IMR-90 (cell line): ENCODE results near the gene PDK4. TPM values are rescaled to one million over a fixed set of nuclear protein-coding genes. Genes with fewer than 3 reads are reported as not detected.

Experiments
- ATAC-seq: fragments of 200-7000 bp; cut with Tn5 transposase; 2 replicates; pipeline ENCODE4 v1.9.1; 2020; ENCODE audit warnings: low read depth, mild to moderate bottlenecking, moderate library complexity
- BruUV-seq: library from RNA; stranded (reverse); fragments of 400-500 nt; replicated peaks from 2 replicates; lab custom pipeline; 2021; lab: Mats Ljungman, UMichigan
- CTCF ChIA-PET: fragments of 300-600 bp; formaldehyde crosslinking; extraction: SDS; loops from one replicate; lab custom pipeline; 2021; ENCODE audit warnings: antibody characterized with exemption; lab: Yijun Ruan, JAX
- POLR2A ChIA-PET: fragments of 300-600 bp; sonication (Branson Sonifier 250); formaldehyde crosslinking; loops from one replicate; lab custom pipeline; 2022; ENCODE audit warnings: antibody characterized with exemption; ENCODE audit not compliant: unreplicated experiment; lab: Charles Lee
- DNase-seq: peaks from one replicate; pipeline ENCODE4 v3.0.0; 2013
- H2AFZ ChIP-seq: replicated peaks from 2 replicates; pipeline ENCODE3; 2013; ENCODE audit warnings: low read length, mild to moderate bottlenecking; ENCODE audit not compliant: poor library complexity
- H2AK5ac ChIP-seq: 2 replicates; pipeline ENCODE4 v1.6.1; 2013; ENCODE audit warnings: low read depth, low read length, inconsistent platforms
- H2AK9ac ChIP-seq: replicated peaks from 2 replicates; pipeline ENCODE3; 2013; ENCODE audit warnings: mild to moderate bottlenecking, low read depth, low read length, moderate library complexity; ENCODE audit not compliant: poor library complexity
- H2BK120ac ChIP-seq: 2 replicates; pipeline ENCODE4 v1.6.1; 2013; ENCODE audit warnings: low read depth, low read length, inconsistent platforms
- H2BK15ac ChIP-seq: 3 replicates; pipeline ENCODE4 v1.6.1; 2013; ENCODE audit warnings: low read depth, low read length, inconsistent platforms
- H2BK20ac ChIP-seq: 2 replicates; pipeline ENCODE4 v1.6.1; 2013; ENCODE audit warnings: low read depth, mild to moderate bottlenecking, inconsistent platforms, low read length, moderate library complexity
- H2BK5ac ChIP-seq: 2 replicates; pipeline ENCODE4 v1.6.1; 2013; ENCODE audit warnings: mild to moderate bottlenecking, low read depth, low read length, inconsistent platforms; ENCODE audit not compliant: poor library complexity, severe bottlenecking
- H3K14ac ChIP-seq: replicated peaks from 2 replicates; pipeline ENCODE4 v1.6.1; 2013; ENCODE audit warnings: low read depth, low read length, inconsistent platforms
- H3K18ac ChIP-seq: 2 replicates; pipeline ENCODE4 v1.6.1; 2013; ENCODE audit warnings: low read depth, low read length, control low read depth
- H3K23ac ChIP-seq: 2 replicates; pipeline ENCODE4 v1.6.1; 2013; ENCODE audit warnings: low read depth, low read length, inconsistent platforms
- H3K27ac ChIP-seq: 2 replicates; pipeline ENCODE4 v1.5.1; 2013; ENCODE audit warnings: mild to moderate bottlenecking, control low read depth, low read length; ENCODE audit not compliant: insufficient read depth
- H3K27me3 ChIP-seq: 2 replicates; pipeline ENCODE4 v1.6.1; 2013; ENCODE audit warnings: low read length; ENCODE audit not compliant: control insufficient read depth, insufficient read depth
- H3K36me3 ChIP-seq: 2 replicates; pipeline ENCODE4 v1.6.1; 2013; ENCODE audit warnings: low read length, mixed read lengths; ENCODE audit not compliant: control insufficient read depth, insufficient read depth
- H3K4ac ChIP-seq: 2 replicates; pipeline ENCODE4 v1.6.1; 2013; ENCODE audit warnings: low read depth, low read length, inconsistent platforms
- H3K4me1 ChIP-seq: 2 replicates; pipeline ENCODE4 v1.6.1; 2013; ENCODE audit warnings: low read length, mixed read lengths; ENCODE audit not compliant: control insufficient read depth, insufficient read depth
- H3K4me2 ChIP-seq: 2 replicates; pipeline ENCODE4 v1.6.1; 2013; ENCODE audit warnings: low read depth, mild to moderate bottlenecking, control low read depth, low read length, moderate library complexity
- H3K4me3 ChIP-seq: 2 replicates; pipeline ENCODE4 v1.5.1; 2013; ENCODE audit warnings: low read depth, mild to moderate bottlenecking, control low read depth, low read length, moderate library complexity; ENCODE audit not compliant: insufficient read depth
- H3K56ac ChIP-seq: 2 replicates; pipeline ENCODE4 v1.6.1; 2013; ENCODE audit warnings: low read length, inconsistent platforms; ENCODE audit not compliant: insufficient read depth; ENCODE audit errors: extremely low read depth
- H3K79me1 ChIP-seq, 2 experiments: 2 replicates each; pipeline ENCODE4 v1.6.1; 2013; ENCODE audit warnings: low read length in 2 of 2, inconsistent platforms in 1 of 2, low read depth in 1 of 2
- H3K9ac ChIP-seq: 2 replicates; pipeline ENCODE4 v1.6.1; 2013; ENCODE audit warnings: low read depth, low read length, control low read depth
- H3K9me1 ChIP-seq: 2 replicates; pipeline ENCODE4 v1.6.1; 2013; ENCODE audit warnings: low read length, inconsistent platforms; ENCODE audit not compliant: insufficient read depth
- H3K9me3 ChIP-seq: 2 replicates; pipeline ENCODE4 v1.6.1; 2013; ENCODE audit warnings: low read length; ENCODE audit not compliant: control insufficient read depth, insufficient read depth
- H4K20me1 ChIP-seq: 2 replicates; pipeline ENCODE4 v1.6.1; 2013; ENCODE audit warnings: low read length, inconsistent platforms; ENCODE audit not compliant: insufficient read depth
- H4K5ac ChIP-seq: 2 replicates; pipeline ENCODE4 v1.6.1; 2013; ENCODE audit warnings: mild to moderate bottlenecking, low read depth, low read length, control low read depth
- H4K8ac ChIP-seq, 2 experiments: 2 replicates each; pipeline ENCODE4 v1.6.1; 2013; ENCODE audit warnings: low read depth in 2 of 2, low read length in 2 of 2, control low read depth in 1 of 2, inconsistent platforms in 1 of 2
- H4K91ac ChIP-seq: 2 replicates; pipeline ENCODE4 v1.6.1; 2013; ENCODE audit warnings: low read depth, low read length, inconsistent platforms; ENCODE audit not compliant: insufficient read depth
- BHLHE40 ChIP-seq: fragments of 150-350 bp; IDR thresholded peaks from 2 replicates; pipeline ENCODE4 v1.6.1; 2016; ENCODE audit warnings: mild to moderate bottlenecking, low read depth, low read length
- CEBPB ChIP-seq: IDR thresholded peaks from 2 replicates; pipeline ENCODE4 v1.6.1; 2012; ENCODE audit warnings: low read depth, low read length, improper control_type of control experiment
- CHD1 ChIP-seq: IDR thresholded peaks from 2 replicates; pipeline ENCODE4 v1.6.1; 2012; ENCODE audit warnings: low read depth, low read length, improper control_type of control experiment
- CTCF ChIP-seq: conservative IDR thresholded peaks from 2 replicates; pipeline ENCODE4 v1.5.1; 2012; ENCODE audit warnings: mild to moderate bottlenecking, low read depth, low read length, improper control_type of control experiment
- FOS ChIP-seq: fragments of 150-350 bp; IDR thresholded peaks from 2 replicates; pipeline ENCODE4 v1.6.1; 2016; ENCODE audit warnings: low read depth, low read length
- MAFK ChIP-seq: IDR thresholded peaks from 2 replicates; pipeline ENCODE4 v1.6.1; 2012; ENCODE audit warnings: low read depth, low read length, improper control_type of control experiment
- MAZ ChIP-seq: IDR thresholded peaks from 2 replicates; pipeline ENCODE4 v1.6.1; 2012; ENCODE audit warnings: low read depth, mild to moderate bottlenecking, low read length, improper control_type of control experiment, moderate library complexity, borderline replicate concordance
- MXI1 ChIP-seq: IDR thresholded peaks from 2 replicates; pipeline ENCODE4 v1.6.1; 2012; ENCODE audit warnings: low read depth, mild to moderate bottlenecking, low read length, moderate library complexity, borderline replicate concordance
- NFE2L2 ChIP-seq: fragments of 150-350 bp; IDR thresholded peaks from 2 replicates; pipeline ENCODE4 v1.6.1; 2016; ENCODE audit warnings: low read depth, mild to moderate bottlenecking, low read length
- POLR2A ChIP-seq: IDR thresholded peaks from 2 replicates; pipeline ENCODE4 v1.6.1; 2012; ENCODE audit warnings: mild to moderate bottlenecking, low read depth, low read length
- RAD21 ChIP-seq: IDR thresholded peaks from 2 replicates; pipeline ENCODE4 v1.6.1; 2012; ENCODE audit warnings: low read length, improper control_type of control experiment
- RCOR1 ChIP-seq: IDR thresholded peaks from 2 replicates; pipeline ENCODE4 v1.6.1; 2012; ENCODE audit warnings: mild to moderate bottlenecking, low read length, improper control_type of control experiment; ENCODE audit not compliant: insufficient replicate concordance
- RFX5 ChIP-seq: IDR thresholded peaks from 2 replicates; pipeline ENCODE4 v1.8.0; 2012; ENCODE audit warnings: low read depth, mild to moderate bottlenecking, low read length, moderate library complexity
- SMC3 ChIP-seq: fragments of 150-350 bp; IDR thresholded peaks from 2 replicates; pipeline ENCODE4 v1.6.1; 2016; ENCODE audit warnings: low read depth, mild to moderate bottlenecking, antibody characterized with exemption, low read length, moderate library complexity
- USF2 ChIP-seq: fragments of 150-350 bp; IDR thresholded peaks from 2 replicates; pipeline ENCODE4 v1.6.1; 2017; ENCODE audit warnings: mild to moderate bottlenecking, antibody characterized with exemption, low read length, low read depth
- WGBS, 2 experiments: methylation state at CpG; one replicate each; pipeline versions ENCODE4 v1.1.5 to v1.1.7; 2013; ENCODE audit warnings: missing lambda C conversion rate in 2 of 2; ENCODE audit not compliant: insufficient read length in 1 of 2; ENCODE audit errors: extremely low coverage in 2 of 2; 5-methylcytosine and 5-hydroxymethylcytosine counted together
- dilution Hi-C: fragments of 300-500 bp; cut with HindIII; formaldehyde crosslinking; loops from one replicate; pipeline ENCODE4 v1.14.3; 2018; ENCODE audit warnings: low sequenced_read_pairs; ENCODE audit not compliant: unreplicated experiment
- in situ Hi-C: fragments of 300-500 bp; cut with MboI; formaldehyde crosslinking; loops from 3 replicates; pipeline ENCODE4 v1.14.3; 2019; ENCODE audit warnings: low sequenced_read_pairs, inconsistent platforms, mixed read lengths
- intact Hi-C: fragments of 100-400 bp; cut with micrococcal nuclease; formaldehyde crosslinking; loops from 2 replicates; pipeline ENCODE4 v1.10.0; 2022
- polyA plus RNA-seq, 3 experiments: library from polyadenylated mRNA; depleted of rRNA; stranded (reverse); fragments of >200 nt; gene quantifications; 2 replicates each; pipeline ENCODE4 v1.2.3, GENCODE V29; 2012; ENCODE audit warnings: low replicate concordance in 1 of 3
- total RNA-seq: library from RNA; depleted of rRNA; stranded (reverse); fragments of >200 nt; gene quantifications from 2 replicates; pipeline ENCODE4 v1.2.3, GENCODE V29; 2012
- TF ChIP-seq, protein P1 (sequence below): fragments of 150-350 bp; IDR thresholded peaks from 2 replicates; pipeline ENCODE4 v1.6.1; 2016; ENCODE audit warnings: low read depth, mild to moderate bottlenecking, low read length, moderate library complexity, borderline replicate concordance

PDK4 gene
- total and polyA plus RNA-seq, 2 of the 4 experiments (the other 2 are of a cell fraction) = under 0.01 to 0.03 TPM

DNA sequence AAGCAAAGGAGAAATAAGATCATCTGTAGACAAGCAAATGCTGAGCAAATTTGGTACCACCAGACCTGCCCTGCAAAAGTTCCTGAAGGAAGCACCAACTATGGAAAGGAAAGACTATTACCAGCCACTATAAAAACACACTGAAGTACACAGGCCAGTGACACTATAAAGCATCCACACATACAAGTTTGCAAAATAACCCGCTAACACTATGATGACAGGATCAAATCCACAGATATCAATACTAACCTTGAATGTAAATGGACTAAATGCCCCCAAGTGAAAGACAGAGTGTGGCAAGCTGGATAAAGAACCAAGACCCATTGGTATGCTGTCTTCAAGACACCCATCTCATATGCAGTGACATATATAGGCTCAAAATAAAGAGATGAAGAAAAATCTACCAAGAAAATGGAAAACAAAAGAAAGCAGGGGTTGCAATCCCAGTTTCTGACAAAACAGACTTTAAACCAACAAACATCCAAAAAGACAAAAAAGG, 18.2 kb upstream of the PDK4 start:
- in situ Hi-C loops (no loop called here), dilution Hi-C loops (no loop called here), intact Hi-C loops (no loop called here)
- DNase-seq (no peak), ATAC-seq (no peak)
- Histone ChIP-seq H3K79me1 (no peaks in the 10 kb centered on the region), H2BK15ac (no peak overlapping the region), H3K27me3 (no peaks in the 10 kb centered on the region), H4K91ac (no peak overlapping the region), H3K9ac (no peak overlapping the region), H2AFZ (no peak overlapping the region), H2AK5ac (no peak overlapping the region), H4K20me1 (no peaks in the 10 kb centered on the region), H4K5ac (no peak overlapping the region), H3K4ac (no peak overlapping the region), H3K9me3 (no peaks in the 10 kb centered on the region), H3K4me3 (no peak overlapping the region), H3K56ac (no peak overlapping the region), H4K8ac (no peak overlapping the region), H3K4me1 (peaks cover 2% of the 10 kb centered on the region), H3K18ac (no peak overlapping the region), H2AK9ac (no peak overlapping the region), H2BK5ac (no peak overlapping the region), H3K36me3 (no peaks in the 10 kb centered on the region), H2BK20ac (no peak overlapping the region), H3K9me1 (peaks cover 2% of the 10 kb centered on the region; the same call in 1 of the 2 replicates), H3K14ac (no peak overlapping the region), H3K27ac (no peak overlapping the region), H3K23ac (no peak overlapping the region), H2BK120ac (no peak overlapping the region), H3K4me2 (no peak overlapping the region)
- no TSS peak for BruUV-seq
- ChIA-PET POLR2A (no interaction called here), CTCF (no interaction called here)
- WGBS, 2 experiments = no CpG with 5 or more reads among the region's 1 CpG
- TF ChIP-seq USF2 = no peak
- no peak for TF ChIP-seq FOS
- no peak for TF ChIP-seq CEBPB
- no peak for TF ChIP-seq CHD1
- TF ChIP-seq MXI1 = no peak
- TF ChIP-seq MAZ = no peak
- no peak for TF ChIP-seq BHLHE40
- TF ChIP-seq RAD21 = no peak
- TF ChIP-seq MAFK = no peak
- TF ChIP-seq CTCF = no peak
- TF ChIP-seq SMC3 = no peak
- TF ChIP-seq RFX5 = no peak
- no peak for TF ChIP-seq POLR2A
- TF ChIP-seq, protein P1, sequence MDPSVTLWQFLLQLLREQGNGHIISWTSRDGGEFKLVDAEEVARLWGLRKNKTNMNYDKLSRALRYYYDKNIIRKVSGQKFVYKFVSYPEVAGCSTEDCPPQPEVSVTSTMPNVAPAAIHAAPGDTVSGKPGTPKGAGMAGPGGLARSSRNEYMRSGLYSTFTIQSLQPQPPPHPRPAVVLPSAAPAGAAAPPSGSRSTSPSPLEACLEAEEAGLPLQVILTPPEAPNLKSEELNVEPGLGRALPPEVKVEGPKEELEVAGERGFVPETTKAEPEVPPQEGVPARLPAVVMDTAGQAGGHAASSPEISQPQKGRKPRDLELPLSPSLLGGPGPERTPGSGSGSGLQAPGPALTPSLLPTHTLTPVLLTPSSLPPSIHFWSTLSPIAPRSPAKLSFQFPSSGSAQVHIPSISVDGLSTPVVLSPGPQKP = no peak
- TF ChIP-seq RCOR1 = no peak
- no peak for TF ChIP-seq NFE2L2
